Sigmoid colon (tissue), 4 donors: ENCODE results near the gene SAYSD1.

Experiments
- CTCF ChIP-seq, 4 experiments: fragments of 450-650 bp in 3 of 4; fragments of 200-600 bp in 1 of 4; IDR thresholded peaks; one replicate each; pipeline ENCODE4 v1.5.1; 2016 to 2019; ENCODE audit warnings: antibody characterized with exemption in 4 of 4, mild to moderate bottlenecking in 3 of 4, moderate library complexity in 2 of 4
- EP300 ChIP-seq, 4 donors: sonication (generic); formaldehyde crosslinking; IDR thresholded peaks; one replicate each; pipeline ENCODE4 v1.6.1; 2017; ENCODE audit warnings: antibody characterized with exemption in 4 of 4
- POLR2A ChIP-seq, 2 donors: fragments of 450-650 bp; IDR thresholded peaks; one replicate each; pipeline ENCODE4 v1.6.1; 2016; ENCODE audit warnings: antibody characterized with exemption in 2 of 2, mild to moderate bottlenecking in 2 of 2, moderate library complexity in 2 of 2
- POLR2AphosphoS5 ChIP-seq, 4 donors: sonication (generic); formaldehyde crosslinking; IDR thresholded peaks; one replicate each; pipeline ENCODE4 v1.6.1; 2017; ENCODE audit warnings: antibody characterized with exemption in 4 of 4

- TF ChIP-seq CTCF (IDR thresholded peaks at IDR 0.05) = no peak
- TF ChIP-seq POLR2A (IDR thresholded peaks at IDR 0.05) = no peak
- no peak for TF ChIP-seq EP300 (IDR thresholded peaks at IDR 0.05)
- TF ChIP-seq POLR2AphosphoS5 (IDR thresholded peaks at IDR 0.05) = no peak
Observed at GRCh38 chr6:39140556-39141167, 25.7 kb upstream of the SAYSD1 start.
